ENCODE data around the gene PTGIS. TPM values are rescaled to one million over a fixed set of nuclear protein-coding genes. Genes with fewer than 3 reads are reported as not detected.

The PTGIS gene
- total RNA-seq, 1 donor: 89.8 TPM

GRCh38 chr20:49489688-49490087 is 78.2 kb downstream of the PTGIS start:
- Histone ChIP-seq H4K20me1 (ENCODE audit: insufficient read depth, low read length) (no peaks in the 10 kb centered on the region), H3K27me3 (ENCODE audit: insufficient read depth, low read length) (peaks cover 45% of the 10 kb centered on the region)

GRCh38 chr20:49486064-49486463 is 81.9 kb downstream of the PTGIS start:
- Histone ChIP-seq H3K79me2 (ENCODE audit: insufficient read depth, low read length) (no peaks in the 10 kb centered on the region), H3K4me1 (ENCODE audit: insufficient read depth, low read length) (no peaks in the 10 kb centered on the region), H3K4me3 (ENCODE audit: insufficient read depth, low read length) (no peak overlapping the region), H3K9me3 (ENCODE audit: low read depth, low read length) (no peaks in the 10 kb centered on the region), H3K4me2 (ENCODE audit: insufficient read depth, low read length) (no peak overlapping the region), H3K36me3 (ENCODE audit: insufficient read depth, low read length) (no peaks in the 10 kb centered on the region), H3K27ac (ENCODE audit: low read depth, low read length) (no peak overlapping the region), H3K27me3 (ENCODE audit: insufficient read depth, low read length) (peaks cover 53% of the 10 kb centered on the region), H4K20me1 (ENCODE audit: insufficient read depth, low read length) (no peaks in the 10 kb centered on the region), H2AFZ (ENCODE audit: low read length) (no peak overlapping the region)
- TF ChIP-seq CTCF (IDR thresholded peaks at IDR 0.05; ENCODE audit: extremely low read depth, low read depth, low read length): no peak
- DNase-seq (ENCODE audit: insufficient read length, low spot score, missing footprints): peak; percentile 68

More at GRCh38 chr20:49489688-49490087, 78.2 kb downstream of the PTGIS start:
- no peak overlapping the region for H2AFZ ChIP-seq (ENCODE audit: low read length)
- no peak for DNase-seq (ENCODE audit: insufficient read length, low spot score, missing footprints)
- H3K4me3 ChIP-seq (ENCODE audit: insufficient read depth, low read length): no peak overlapping the region
- H3K79me2 ChIP-seq (ENCODE audit: insufficient read depth, low read length): no peaks in the 10 kb centered on the region
- H3K27ac ChIP-seq (ENCODE audit: low read depth, low read length): no peak overlapping the region
- H3K9me3 ChIP-seq (ENCODE audit: low read depth, low read length): no peaks in the 10 kb centered on the region
- no peak overlapping the region for H3K4me2 ChIP-seq (ENCODE audit: insufficient read depth, low read length)
- H3K36me3 ChIP-seq (ENCODE audit: insufficient read depth, low read length): no peaks in the 10 kb centered on the region
- H3K4me1 ChIP-seq (ENCODE audit: insufficient read depth, low read length): no peaks in the 10 kb centered on the region
- TF ChIP-seq CTCF (IDR thresholded peaks at IDR 0.05; ENCODE audit: extremely low read depth, low read depth, low read length): no peak

GRCh38 chr20:49485563-49485962 is 82.4 kb downstream of the PTGIS start:
- Histone ChIP-seq H3K4me3 (ENCODE audit: insufficient read depth, low read length) (no peak overlapping the region), H2AFZ (ENCODE audit: low read length) (no peak overlapping the region), H3K79me2 (ENCODE audit: insufficient read depth, low read length) (no peaks in the 10 kb centered on the region), H3K27ac (ENCODE audit: low read depth, low read length) (no peak overlapping the region), H3K36me3 (ENCODE audit: insufficient read depth, low read length) (no peaks in the 10 kb centered on the region), H3K4me1 (ENCODE audit: insufficient read depth, low read length) (no peaks in the 10 kb centered on the region), H3K9me3 (ENCODE audit: low read depth, low read length) (no peaks in the 10 kb centered on the region), H4K20me1 (ENCODE audit: insufficient read depth, low read length) (no peaks in the 10 kb centered on the region), H3K4me2 (ENCODE audit: insufficient read depth, low read length) (no peak overlapping the region), H3K27me3 (ENCODE audit: insufficient read depth, low read length) (peaks cover 50% of the 10 kb centered on the region)
- no peak for DNase-seq (ENCODE audit: insufficient read length, low spot score, missing footprints)
- no peak for TF ChIP-seq CTCF (IDR thresholded peaks at IDR 0.05; ENCODE audit: extremely low read depth, low read depth, low read length)

- Histone ChIP-seq H2AFZ (ENCODE audit: low read length) (peak overlapping the region; percentile 65), H3K4me2 (ENCODE audit: insufficient read depth, low read length) (peak overlapping the region; percentile 81), H3K79me2 (ENCODE audit: insufficient read depth, low read length) (no peaks in the 10 kb centered on the region), H3K4me1 (ENCODE audit: insufficient read depth, low read length) (no peaks in the 10 kb centered on the region), H3K4me3 (ENCODE audit: insufficient read depth, low read length) (peak overlapping the region; percentile 66), H4K20me1 (ENCODE audit: insufficient read depth, low read length) (no peaks in the 10 kb centered on the region), H3K36me3 (ENCODE audit: insufficient read depth, low read length) (no peaks in the 10 kb centered on the region), H3K9me3 (ENCODE audit: low read depth, low read length) (no peaks in the 10 kb centered on the region), H3K27ac (ENCODE audit: low read depth, low read length) (no peak overlapping the region), H3K27me3 (ENCODE audit: insufficient read depth, low read length) (peaks cover 45% of the 10 kb centered on the region)
- peak; percentile 59 for TF ChIP-seq CTCF (IDR thresholded peaks at IDR 0.05; ENCODE audit: extremely low read depth, low read depth, low read length)
- DNase-seq (ENCODE audit: insufficient read length, low spot score, missing footprints): peak; percentile 97
These were observed 83.5 kb downstream of the PTGIS start for GRCh38 chr20:49484180-49485140.
